GM15510 (cell line): ENCODE results near the gene TICRR.

Experiments used
- POLR2A ChIP-seq: IDR thresholded peaks from 3 replicates; pipeline ENCODE4 v1.6.1; 2011; ENCODE audit warnings: borderline replicate concordance; ENCODE audit not compliant: insufficient read length; ENCODE audit errors: extremely low read depth

Gene TICRR

GRCh38 chr15:89654301-89654761, 79.1 kb downstream of the TICRR start:
- no peak for TF ChIP-seq POLR2A

DNA sequence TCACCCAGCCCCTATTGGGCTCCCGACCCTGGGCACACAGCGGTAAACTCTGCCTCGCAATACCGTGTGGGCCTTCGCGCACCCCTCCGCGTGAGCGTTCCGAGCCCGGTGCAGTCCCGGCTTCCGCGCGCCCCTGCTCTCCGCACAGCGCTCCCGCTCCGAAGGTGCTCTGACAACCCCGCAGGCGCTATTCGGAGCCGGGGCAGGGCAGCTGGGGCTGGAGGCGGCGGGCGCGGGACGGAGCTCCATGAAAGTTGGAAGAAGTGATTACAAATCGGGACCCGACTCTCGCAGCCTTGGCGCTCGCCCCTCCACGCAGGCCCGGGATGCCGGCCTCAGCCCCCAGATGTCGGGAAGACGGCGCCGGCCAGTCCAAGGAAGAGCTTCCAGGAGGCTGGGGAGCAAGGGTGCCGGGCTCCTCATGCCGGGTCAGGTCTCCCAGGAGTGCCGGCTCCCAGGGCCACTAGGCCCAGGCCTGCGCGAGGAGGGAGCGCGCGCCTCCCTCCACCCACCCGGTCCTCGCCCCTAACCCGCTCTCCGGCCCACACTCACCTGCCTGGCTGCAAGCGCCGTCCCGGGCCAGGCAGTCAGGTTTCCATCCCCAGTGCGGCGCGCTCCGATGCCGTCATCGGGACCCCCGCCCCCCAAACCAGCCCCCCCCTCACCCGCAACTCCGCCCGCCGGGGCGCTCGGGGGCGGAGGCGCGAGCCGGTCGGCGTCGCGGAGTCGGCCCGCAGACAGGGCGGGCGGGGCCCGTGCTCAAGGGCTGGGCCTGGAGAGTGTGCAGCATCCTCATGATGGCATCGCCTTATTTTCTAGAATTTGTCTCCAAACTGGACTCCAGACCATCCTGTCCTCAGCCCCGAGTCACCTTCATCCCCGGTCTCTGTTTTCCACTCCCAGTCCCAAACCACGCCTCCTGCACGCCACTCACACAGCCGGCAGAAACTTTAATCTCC, 79.9 kb downstream of the TICRR start, which contains the start of gene KIF7:
Gene KIF7 (minus strand): TSS at position 621 of the 959 bp plus-strand sequence. CDS start 2,537 bp downstream, outside the sequence.
- no peak for TF ChIP-seq POLR2A

GRCh38 chr15:89656116-89656815, 81.0 kb downstream of the TICRR start:
- TF ChIP-seq POLR2A: no peak

- TF ChIP-seq POLR2A: no peak
Observed at GRCh38 chr15:89657686-89658200, 82.5 kb downstream of the TICRR start.

- no peak for TF ChIP-seq POLR2A
Observed at GRCh38 chr15:89659295-89659694, 84.0 kb downstream of the TICRR start.

DNA sequence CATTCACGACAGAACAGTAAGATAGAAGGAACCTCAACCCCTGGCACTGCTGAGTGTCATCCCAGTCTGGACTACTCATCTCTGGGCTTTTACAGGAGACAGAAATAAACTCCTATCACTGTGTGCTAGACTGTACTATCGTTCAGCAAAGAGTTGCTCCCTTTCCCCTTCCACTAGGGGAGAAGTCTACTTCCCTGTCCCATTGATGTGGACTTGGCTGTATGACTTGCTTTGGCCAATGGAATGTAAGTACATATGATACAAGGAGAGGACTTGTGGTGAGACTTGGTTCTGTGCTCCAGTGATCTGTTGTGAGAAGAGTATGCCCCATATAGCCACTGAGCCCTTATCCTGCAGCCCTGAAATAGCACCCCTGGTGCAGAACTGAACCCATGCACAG, 85.3 kb downstream of the TICRR start:
- TF ChIP-seq POLR2A: no peak

DNA sequence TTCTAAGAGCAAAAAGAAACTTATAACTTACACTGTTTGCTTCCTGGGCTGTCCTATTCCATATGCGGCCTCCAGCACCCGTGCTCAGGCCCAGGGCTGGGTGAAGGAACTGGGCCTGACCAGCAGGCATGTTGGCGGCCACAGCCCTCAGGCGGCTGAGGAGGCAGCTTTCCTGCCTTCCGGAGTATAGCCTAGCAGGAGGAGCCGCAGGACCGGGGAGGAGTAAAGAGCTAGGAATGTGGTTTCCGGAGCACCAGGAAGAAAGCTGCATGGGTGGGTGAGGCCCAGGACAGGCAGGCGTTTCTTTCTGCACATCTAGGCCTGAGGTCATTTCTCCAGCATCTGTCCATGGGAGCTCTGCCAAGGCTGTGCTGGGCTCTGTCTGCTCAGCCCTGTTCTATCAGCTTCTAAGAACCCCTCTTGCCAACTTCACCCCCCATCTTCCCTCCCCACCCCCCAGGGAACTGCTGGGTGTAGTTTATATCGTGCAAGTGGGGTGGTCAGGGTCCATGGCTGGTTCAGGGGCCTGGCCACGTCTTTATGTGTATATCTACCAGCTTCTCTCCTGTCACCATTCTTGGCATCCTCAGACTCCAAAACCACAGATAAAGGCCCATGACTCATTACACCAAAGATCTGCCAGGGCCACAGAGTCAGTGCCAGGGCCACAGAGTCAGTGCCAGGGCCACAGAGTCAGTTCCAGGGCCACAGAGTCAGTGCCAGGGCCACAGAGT, 87.8 kb downstream of the TICRR start:
- TF ChIP-seq POLR2A: no peak

DNA sequence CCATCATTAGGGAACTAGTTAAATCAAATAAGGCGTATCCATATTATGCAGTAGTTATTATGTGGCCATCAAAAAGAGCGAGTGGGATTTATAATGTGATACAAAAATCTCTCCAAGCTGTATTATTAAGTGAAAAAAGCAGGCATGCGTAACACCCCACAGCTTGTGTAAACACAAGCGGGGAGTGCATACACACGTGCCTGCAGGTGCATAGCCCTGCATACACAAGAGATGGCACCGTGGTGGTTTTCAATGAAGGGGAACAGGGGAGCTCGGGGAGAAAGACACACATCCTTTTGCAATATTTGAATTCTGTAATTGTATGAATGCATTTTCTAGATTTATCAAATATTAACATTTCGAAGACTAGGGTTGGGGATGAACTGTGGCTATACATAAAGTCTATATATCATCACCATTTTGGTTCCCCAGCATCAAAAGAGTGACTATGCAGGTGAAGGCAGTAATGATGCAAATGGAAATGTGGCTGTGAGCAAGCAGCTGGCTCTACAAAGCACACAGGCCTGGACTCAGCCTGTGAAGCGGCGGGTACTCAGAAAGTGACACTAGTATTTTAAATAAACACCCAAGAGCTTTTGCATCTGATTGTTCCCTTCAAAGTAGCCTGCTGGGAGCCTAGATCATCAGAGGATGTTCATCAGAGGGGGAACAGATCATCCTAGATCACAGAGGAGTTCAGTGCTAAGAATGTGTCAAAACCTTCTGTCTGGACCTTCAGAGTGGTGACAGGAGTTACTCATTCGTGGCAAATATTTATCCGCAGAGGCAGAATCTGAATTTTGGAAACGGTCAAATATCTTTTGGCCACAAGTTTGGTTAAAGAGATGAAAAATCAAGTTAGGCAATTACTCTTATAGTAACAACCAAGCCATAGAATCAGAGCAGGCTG, 89.4 kb downstream of the TICRR start:
- TF ChIP-seq POLR2A: no peak

DNA sequence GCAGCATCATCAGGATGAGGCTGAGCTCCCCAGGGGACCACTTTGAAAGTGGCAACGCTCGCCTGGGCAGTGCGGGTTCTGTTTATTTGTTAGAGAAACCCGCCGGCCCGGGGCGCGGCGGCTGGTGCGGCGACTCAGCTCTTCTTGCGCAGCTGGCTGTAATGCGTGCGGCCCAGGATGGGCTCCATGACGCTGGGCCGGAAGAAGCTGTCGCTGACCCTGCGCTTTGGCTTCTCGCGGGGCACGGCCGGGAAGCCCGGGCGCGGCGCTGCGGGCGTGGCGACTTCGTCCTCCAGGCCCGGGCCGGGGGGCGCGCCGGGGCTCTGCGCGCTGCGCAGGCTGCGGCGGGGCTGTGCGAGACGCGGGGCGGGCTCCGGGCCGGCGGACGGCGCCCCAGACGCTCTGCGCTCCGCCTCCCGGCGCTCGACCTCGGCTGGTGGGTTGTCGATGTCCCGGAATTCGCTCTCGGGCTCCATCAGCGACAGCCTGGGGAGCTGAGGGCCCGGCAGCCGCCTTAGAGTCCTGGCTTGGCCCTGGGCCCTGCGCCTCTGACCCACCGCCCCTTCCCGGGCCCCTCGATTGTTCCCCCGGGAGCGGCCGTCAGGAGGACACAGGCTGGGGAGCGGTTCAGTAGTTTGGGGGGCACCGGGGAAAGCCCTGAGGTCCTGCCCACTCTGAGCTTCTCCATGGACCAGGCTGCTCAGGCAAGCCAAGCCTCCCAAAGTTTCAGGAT, 90.3 kb downstream of the TICRR start:
- no peak for TF ChIP-seq POLR2A

DNA sequence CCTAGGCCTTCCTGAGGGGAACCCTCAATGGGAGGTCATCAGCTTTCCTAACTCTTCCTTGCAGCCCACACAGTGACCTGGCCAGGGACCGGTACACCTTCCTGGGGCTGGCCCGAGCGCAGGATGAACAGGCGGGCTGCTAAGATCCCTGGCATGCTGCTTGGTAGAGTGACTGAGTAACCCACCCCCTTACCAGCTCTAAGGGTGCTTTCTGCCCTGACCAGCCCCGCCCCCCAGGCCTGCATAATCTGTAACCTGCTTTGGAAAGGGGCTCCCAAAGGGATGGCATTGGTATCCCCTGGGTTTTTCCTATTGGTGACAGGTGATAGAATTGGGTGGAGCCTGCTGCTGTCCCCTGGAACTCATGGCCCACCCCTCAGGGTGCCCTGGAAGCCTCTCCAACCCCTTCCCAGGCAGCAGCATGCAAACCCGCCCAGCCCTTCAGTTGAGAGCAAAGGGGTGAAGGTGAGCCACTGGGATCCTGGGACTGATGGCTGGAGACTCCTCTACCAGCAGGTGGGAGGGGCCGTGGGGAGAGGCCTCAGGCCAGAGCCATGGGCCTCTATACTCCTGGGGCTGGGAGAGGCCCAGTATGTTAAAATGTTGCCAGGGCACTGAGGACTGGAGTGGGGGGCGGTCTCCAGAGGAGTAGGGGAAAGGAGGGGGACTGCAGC, 91.1 kb downstream of the TICRR start:
- TF ChIP-seq POLR2A: no peak

DNA sequence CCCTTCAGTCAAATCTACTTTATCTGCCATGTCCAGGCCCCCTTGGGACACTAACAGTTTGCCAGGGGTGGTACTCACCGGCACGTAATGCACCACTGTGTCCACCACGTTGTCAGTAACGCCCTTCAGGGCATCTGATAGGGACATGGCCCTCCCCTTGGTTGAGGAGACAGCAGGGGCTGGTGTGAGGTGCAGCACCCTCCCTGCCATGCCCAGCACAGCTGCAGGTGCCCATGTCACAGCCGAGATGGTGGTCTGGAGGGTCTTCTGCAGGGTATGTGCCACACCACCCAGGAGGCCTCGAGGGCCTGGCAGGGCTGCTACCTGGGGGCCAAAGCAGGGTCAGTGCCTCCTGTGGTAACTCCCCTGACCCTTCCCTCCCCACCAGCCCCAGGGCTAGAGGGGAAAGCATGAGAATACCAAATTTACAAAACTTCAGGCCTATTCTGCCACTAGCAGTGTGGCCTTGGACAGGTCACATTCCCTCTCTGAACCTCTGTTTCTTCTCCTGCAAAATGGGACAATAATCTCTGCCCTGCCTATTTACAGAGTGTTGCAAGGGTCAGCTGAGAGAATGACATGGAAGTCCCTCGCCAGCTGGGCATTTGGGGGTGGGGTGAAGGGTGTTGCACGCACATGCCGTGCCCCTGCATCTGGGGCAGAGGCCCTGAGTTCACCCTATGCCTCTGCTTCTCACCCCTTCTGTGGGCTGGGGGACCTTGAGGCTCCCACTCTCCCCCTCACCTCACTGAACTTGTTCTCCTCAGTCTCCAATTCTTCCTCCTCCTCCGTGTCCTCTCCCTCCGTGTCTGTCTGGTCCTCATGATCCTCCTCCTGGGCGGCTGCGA, 91.8 kb downstream of the TICRR start:
- no peak for TF ChIP-seq POLR2A

DNA sequence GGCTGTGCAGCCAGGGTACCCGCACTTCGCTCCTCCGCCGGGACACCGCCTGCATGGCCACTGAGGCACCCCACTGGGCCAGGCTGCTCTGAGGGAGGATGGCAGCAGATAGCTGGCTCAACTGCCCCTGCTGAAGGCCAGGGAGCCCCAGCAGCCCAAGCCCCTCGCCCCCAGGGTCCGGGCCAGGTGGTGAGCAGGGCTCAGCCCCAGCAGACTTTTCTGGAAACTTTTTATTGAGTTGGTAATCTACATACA, 92.4 kb downstream of the TICRR start:
- no peak for TF ChIP-seq POLR2A
